Neural cell (in vitro differentiated cells): ENCODE results near the gene FXYD2. TPM values are rescaled to one million over a fixed set of nuclear protein-coding genes. Genes with fewer than 3 reads are reported as not detected.

Experiments
- H2AFZ ChIP-seq: fragments of 200-600, 300-800 bp; sonication (generic), shearing (Covaris generic); 2 replicates; pipeline ENCODE4 v1.6.0; 2014; ENCODE audit warnings: low read depth, mild to moderate bottlenecking, antibody characterized with exemption, low read length, moderate library complexity
- H3F3A ChIP-seq: fragments of 200-600 bp; shearing (Covaris generic); 2 replicates; pipeline ENCODE4 v1.6.1; 2016; ENCODE audit warnings: mild to moderate bottlenecking, moderate library complexity, mixed read lengths, antibody characterized with exemption, low read length; ENCODE audit not compliant: insufficient read depth, poor library complexity, severe bottlenecking
- H3K27ac ChIP-seq: fragments of 200-600, 300-800 bp; sonication (generic), shearing (Covaris generic); 2 replicates; pipeline ENCODE4 v1.5.1; 2014; ENCODE audit warnings: mild to moderate bottlenecking, low read length, moderate library complexity
- H3K27me3 ChIP-seq: fragments of 300-800, 200-600 bp; sonication (generic), shearing (Covaris generic); 2 replicates; pipeline ENCODE4 v1.6.0; 2014; ENCODE audit warnings: mild to moderate bottlenecking, low read depth, low read length, moderate library complexity; ENCODE audit not compliant: insufficient read depth
- H3K36me3 ChIP-seq: fragments of 300-800, 200-600 bp; sonication (generic), shearing (Covaris generic); 2 replicates; pipeline ENCODE4 v1.5.1; 2014; ENCODE audit warnings: mild to moderate bottlenecking, antibody characterized with exemption, low read length, moderate library complexity; ENCODE audit not compliant: insufficient read depth
- H3K4me2 ChIP-seq: fragments of 300-800, 200-600 bp; sonication (generic), shearing (Covaris generic); 2 replicates; pipeline ENCODE4 v1.6.0; 2014; ENCODE audit warnings: mild to moderate bottlenecking, low read length
- H3K4me3 ChIP-seq: fragments of 300-800, 200-600 bp; sonication (generic), shearing (Covaris generic); 2 replicates; pipeline ENCODE4 v1.5.1; 2014; ENCODE audit warnings: mild to moderate bottlenecking, low read length, moderate library complexity
- H3K79me2 ChIP-seq: fragments of 200-600 bp; shearing (Covaris generic); replicated peaks from 2 replicates; pipeline ENCODE4 v1.6.0; 2014; ENCODE audit warnings: mild to moderate bottlenecking, low read length, moderate library complexity; ENCODE audit not compliant: insufficient read depth
- H3K9ac ChIP-seq: fragments of 300-800, 200-600 bp; sonication (generic), shearing (Covaris generic); 2 replicates; pipeline ENCODE4 v1.6.1; 2016; ENCODE audit warnings: mild to moderate bottlenecking, low read length, mixed read lengths
- H3K9me2 ChIP-seq: fragments of 200-600 bp; shearing (Covaris generic); 2 replicates; pipeline ENCODE4 v1.6.1; 2016; ENCODE audit warnings: mild to moderate bottlenecking, low read length, mixed read lengths; ENCODE audit not compliant: insufficient read depth
- H3K9me3 ChIP-seq: fragments of 200-600, 300-800 bp; sonication (generic), shearing (Covaris generic); 2 replicates; pipeline ENCODE4 v1.6.1; 2016; ENCODE audit warnings: mild to moderate bottlenecking, mixed run types, low read length, moderate library complexity, mixed read lengths
- H4K20me1 ChIP-seq: fragments of 200-600 bp; shearing (Covaris generic); 2 replicates; pipeline ENCODE4 v1.6.1; 2016; ENCODE audit warnings: mild to moderate bottlenecking, mixed run types; ENCODE audit not compliant: insufficient read depth
- EP300 ChIP-seq: fragments of 450-650 bp; conservative IDR thresholded peaks from 2 replicates; pipeline ENCODE4 v1.6.1; 2014; ENCODE audit warnings: antibody characterized with exemption, mild to moderate bottlenecking, moderate library complexity; ENCODE audit not compliant: poor library complexity, severe bottlenecking
- EZH2 ChIP-seq: fragments of 200-600, 300-800 bp; shearing (Covaris generic), sonication (generic); IDR thresholded peaks from 2 replicates; pipeline ENCODE4 v1.6.1; 2014; ENCODE audit warnings: antibody characterized with exemption, low read length, borderline replicate concordance, mild to moderate bottlenecking; ENCODE audit not compliant: insufficient read depth, poor library complexity, severe bottlenecking
- MXI1 ChIP-seq: fragments of 450-650 bp; conservative IDR thresholded peaks from 2 replicates; pipeline ENCODE4 v1.6.1; 2014; ENCODE audit warnings: antibody characterized with exemption, mild to moderate bottlenecking; ENCODE audit not compliant: poor library complexity, severe bottlenecking
- POLR2AphosphoS5 ChIP-seq: IDR thresholded peaks from 2 replicates; pipeline ENCODE4 v1.6.1; 2012
- RAD21 ChIP-seq: fragments of 450-650 bp; conservative IDR thresholded peaks from 2 replicates; pipeline ENCODE4 v1.6.1; 2014; ENCODE audit warnings: antibody characterized with exemption, mild to moderate bottlenecking, moderate library complexity
- SMC3 ChIP-seq: fragments of 450-650 bp; conservative IDR thresholded peaks from 2 replicates; pipeline ENCODE4 v1.6.1; 2014; ENCODE audit warnings: antibody characterized with exemption, mild to moderate bottlenecking, moderate library complexity; ENCODE audit not compliant: poor library complexity
- TAF1 ChIP-seq: IDR thresholded peaks from 2 replicates; pipeline ENCODE4 v1.6.1; 2012; ENCODE audit warnings: low read depth
- polyA plus RNA-seq: library from polyadenylated mRNA; depleted of rRNA; stranded (reverse); fragments of >200 nt; gene quantifications from 2 replicates; pipeline ENCODE4 v1.2.3, GENCODE V29; 2014
- TF ChIP-seq, protein P1 (sequence below): fragments of 450-650 bp; IDR thresholded peaks from 2 replicates; pipeline ENCODE4 v1.5.1; 2014; ENCODE audit warnings: antibody characterized with exemption, mild to moderate bottlenecking, moderate library complexity; ENCODE audit not compliant: poor library complexity, severe bottlenecking
- TF ChIP-seq, protein P2 (sequence below): IDR thresholded peaks from 2 replicates; pipeline ENCODE4 v1.6.1; 2012; ENCODE audit warnings: borderline replicate concordance

FXYD2 gene
- polyA plus RNA-seq, 1 donor from 2014 or later, result 4.8 TPM

DNA sequence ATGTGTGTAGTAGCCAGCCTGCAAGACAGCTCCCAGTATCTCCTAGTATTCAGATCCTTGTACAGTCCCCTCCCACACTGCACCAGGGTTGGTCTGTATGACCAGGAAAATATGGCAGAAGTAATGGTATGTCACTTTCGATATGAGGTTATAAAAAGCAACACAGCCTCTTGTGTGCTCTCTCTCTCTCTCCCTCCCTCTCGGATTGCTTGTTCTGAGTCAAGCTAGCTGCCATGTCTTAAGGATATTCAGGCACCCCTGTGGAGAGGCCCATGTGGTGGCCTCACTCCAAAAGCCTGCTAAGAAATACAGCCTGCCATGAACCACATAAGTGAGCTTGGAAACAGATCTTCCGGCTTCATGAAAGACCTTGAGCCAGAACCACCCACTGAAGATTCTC is 26.6 kb upstream of the FXYD2 start:
- H3K79me2 ChIP-seq, result peaks cover 45% of the 10 kb centered on the region
- H3K4me2 ChIP-seq, result no peak overlapping the region
- TF ChIP-seq, protein P1, sequence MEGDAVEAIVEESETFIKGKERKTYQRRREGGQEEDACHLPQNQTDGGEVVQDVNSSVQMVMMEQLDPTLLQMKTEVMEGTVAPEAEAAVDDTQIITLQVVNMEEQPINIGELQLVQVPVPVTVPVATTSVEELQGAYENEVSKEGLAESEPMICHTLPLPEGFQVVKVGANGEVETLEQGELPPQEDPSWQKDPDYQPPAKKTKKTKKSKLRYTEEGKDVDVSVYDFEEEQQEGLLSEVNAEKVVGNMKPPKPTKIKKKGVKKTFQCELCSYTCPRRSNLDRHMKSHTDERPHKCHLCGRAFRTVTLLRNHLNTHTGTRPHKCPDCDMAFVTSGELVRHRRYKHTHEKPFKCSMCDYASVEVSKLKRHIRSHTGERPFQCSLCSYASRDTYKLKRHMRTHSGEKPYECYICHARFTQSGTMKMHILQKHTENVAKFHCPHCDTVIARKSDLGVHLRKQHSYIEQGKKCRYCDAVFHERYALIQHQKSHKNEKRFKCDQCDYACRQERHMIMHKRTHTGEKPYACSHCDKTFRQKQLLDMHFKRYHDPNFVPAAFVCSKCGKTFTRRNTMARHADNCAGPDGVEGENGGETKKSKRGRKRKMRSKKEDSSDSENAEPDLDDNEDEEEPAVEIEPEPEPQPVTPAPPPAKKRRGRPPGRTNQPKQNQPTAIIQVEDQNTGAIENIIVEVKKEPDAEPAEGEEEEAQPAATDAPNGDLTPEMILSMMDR, result no peak
- TF ChIP-seq, protein P2, sequence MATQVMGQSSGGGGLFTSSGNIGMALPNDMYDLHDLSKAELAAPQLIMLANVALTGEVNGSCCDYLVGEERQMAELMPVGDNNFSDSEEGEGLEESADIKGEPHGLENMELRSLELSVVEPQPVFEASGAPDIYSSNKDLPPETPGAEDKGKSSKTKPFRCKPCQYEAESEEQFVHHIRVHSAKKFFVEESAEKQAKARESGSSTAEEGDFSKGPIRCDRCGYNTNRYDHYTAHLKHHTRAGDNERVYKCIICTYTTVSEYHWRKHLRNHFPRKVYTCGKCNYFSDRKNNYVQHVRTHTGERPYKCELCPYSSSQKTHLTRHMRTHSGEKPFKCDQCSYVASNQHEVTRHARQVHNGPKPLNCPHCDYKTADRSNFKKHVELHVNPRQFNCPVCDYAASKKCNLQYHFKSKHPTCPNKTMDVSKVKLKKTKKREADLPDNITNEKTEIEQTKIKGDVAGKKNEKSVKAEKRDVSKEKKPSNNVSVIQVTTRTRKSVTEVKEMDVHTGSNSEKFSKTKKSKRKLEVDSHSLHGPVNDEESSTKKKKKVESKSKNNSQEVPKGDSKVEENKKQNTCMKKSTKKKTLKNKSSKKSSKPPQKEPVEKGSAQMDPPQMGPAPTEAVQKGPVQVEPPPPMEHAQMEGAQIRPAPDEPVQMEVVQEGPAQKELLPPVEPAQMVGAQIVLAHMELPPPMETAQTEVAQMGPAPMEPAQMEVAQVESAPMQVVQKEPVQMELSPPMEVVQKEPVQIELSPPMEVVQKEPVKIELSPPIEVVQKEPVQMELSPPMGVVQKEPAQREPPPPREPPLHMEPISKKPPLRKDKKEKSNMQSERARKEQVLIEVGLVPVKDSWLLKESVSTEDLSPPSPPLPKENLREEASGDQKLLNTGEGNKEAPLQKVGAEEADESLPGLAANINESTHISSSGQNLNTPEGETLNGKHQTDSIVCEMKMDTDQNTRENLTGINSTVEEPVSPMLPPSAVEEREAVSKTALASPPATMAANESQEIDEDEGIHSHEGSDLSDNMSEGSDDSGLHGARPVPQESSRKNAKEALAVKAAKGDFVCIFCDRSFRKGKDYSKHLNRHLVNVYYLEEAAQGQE, result no peak
- TF ChIP-seq EP300, result no peak
- no peak for TF ChIP-seq POLR2AphosphoS5
- no peak for TF ChIP-seq EZH2
- TF ChIP-seq RAD21, result no peak
- TF ChIP-seq TAF1, result no peak
- no peak for TF ChIP-seq SMC3
- no peak overlapping the region for H3K4me3 ChIP-seq
- H3F3A ChIP-seq, result no peaks in the 10 kb centered on the region
- no peaks in the 10 kb centered on the region for H4K20me1 ChIP-seq
- no peak overlapping the region for H2AFZ ChIP-seq
- H3K9ac ChIP-seq, result no peak overlapping the region
- no peaks in the 10 kb centered on the region for H3K9me2 ChIP-seq
- H3K9me3 ChIP-seq, result peaks cover 4% of the 10 kb centered on the region
- no peaks in the 10 kb centered on the region for H3K27me3 ChIP-seq
- no peak overlapping the region for H3K27ac ChIP-seq
- no peaks in the 10 kb centered on the region for H3K36me3 ChIP-seq

DNA sequence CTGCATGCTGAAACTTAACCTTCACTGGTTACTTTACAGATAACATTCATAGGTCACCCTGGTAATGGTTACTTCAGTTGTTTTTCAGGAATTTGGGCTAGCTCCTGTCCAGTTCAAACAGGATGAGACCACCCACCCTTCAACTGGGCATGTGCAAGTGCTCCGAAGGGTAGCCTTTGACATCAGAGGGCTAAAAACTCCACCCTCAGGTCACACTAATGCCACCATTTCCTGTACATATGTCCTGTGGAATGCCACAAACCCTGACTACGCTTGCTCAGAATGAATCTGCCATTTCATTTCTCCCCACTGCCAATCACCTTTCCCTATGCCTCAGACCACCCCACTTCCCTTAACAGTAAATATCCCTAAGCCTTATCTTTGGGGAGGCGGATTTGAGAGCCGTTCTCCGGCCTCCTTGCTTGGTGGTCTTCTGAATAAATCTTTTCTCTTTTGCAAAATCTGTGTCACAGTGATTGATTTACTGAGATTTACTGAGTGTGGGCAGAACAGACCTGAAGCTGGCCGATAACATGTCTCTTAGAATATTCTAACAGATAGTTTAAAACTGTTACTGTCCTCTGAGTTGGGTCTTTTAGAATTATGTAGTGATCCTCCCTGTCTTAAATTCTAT is 25.4 kb upstream of the FXYD2 start:
- Histone ChIP-seq H3K27me3 (no peaks in the 10 kb centered on the region), H3K4me3 (no peak overlapping the region), H3K79me2 (peaks cover 33% of the 10 kb centered on the region), H3K9ac (no peak overlapping the region), H4K20me1 (no peaks in the 10 kb centered on the region), H3F3A (no peaks in the 10 kb centered on the region), H3K4me2 (no peak overlapping the region), H3K9me3 (peaks cover 4% of the 10 kb centered on the region), H2AFZ (no peak overlapping the region), H3K36me3 (no peaks in the 10 kb centered on the region), H3K9me2 (no peaks in the 10 kb centered on the region), H3K27ac (no peak overlapping the region)
- TF ChIP-seq, protein P1, result no peak
- TF ChIP-seq POLR2AphosphoS5 (no peak), EP300 (no peak), TAF1 (no peak), RAD21 (no peak), EZH2 (no peak), SMC3 (no peak), MXI1 (no peak)
- TF ChIP-seq, protein P2, result no peak
